K562 (cell line): ENCODE data around the gene LIF. TPM values are rescaled to one million over a fixed set of nuclear protein-coding genes. Genes with fewer than 3 reads are reported as not detected.

Experiments
- ATAC-seq: fragments of 200-7000 bp; cut with Tn5 transposase; 3 replicates; pipeline ENCODE4 v1.9.1; 2020; ENCODE audit warnings: moderate library complexity
- BruUV-seq: library from RNA; stranded (reverse); fragments of 400-500 nt; replicated peaks from 2 replicates; lab custom pipeline; 2021; lab: Mats Ljungman, UMichigan
- CTCF ChIA-PET: fragments of 300-600 bp; formaldehyde crosslinking; extraction: SDS; loops from one replicate; lab custom pipeline; 2021; ENCODE audit warnings: low intra/inter-chr PET ratio; lab: Yijun Ruan, JAX
- POLR2A ChIA-PET: fragments of 300-600, 350-650 bp; sonication (Branson Sonifier 250); formaldehyde crosslinking; extraction: SDS; loops from one replicate; lab custom pipeline; 2021; ENCODE audit warnings: antibody characterized with exemption, inconsistent platforms; lab: Yijun Ruan, JAX
- DNase-seq, 4 experiments: peaks; one replicate each; pipeline versions ENCODE4 v3.0.0 to v3.0.0-alpha.2; 2011 to 2018; ENCODE audit warnings: low spot score in 3 of 4, mixed read lengths in 3 of 4; ENCODE audit errors: extremely low read depth in 1 of 4
- FAIRE-seq: peaks from 2 replicates; lab custom pipeline; 2011; peaks lifted over from hg19 to GRCh38; lab: Jason Lieb, UNC
- H2AFZ ChIP-seq: 2 replicates; pipeline ENCODE4 v1.6.0; 2011; ENCODE audit warnings: low read depth, low read length, control low read depth, inconsistent platforms
- H3K27ac ChIP-seq: fragments of 200-600 bp; 3 replicates; pipeline ENCODE4 v1.8.0; 2011; ENCODE audit warnings: low read depth, mild to moderate bottlenecking, control low read depth, inconsistent platforms, low read length, moderate library complexity, mixed read lengths; ENCODE audit errors: extremely low read depth
- H3K27me3 ChIP-seq, 2 experiments: fragments of 300-600 bp in 1 of 2; 2 replicates in 1 of 2; 3 replicates in 1 of 2; pipeline versions ENCODE4 v1.6.0 to v1.8.0; 2011; ENCODE audit warnings: inconsistent platforms in 2 of 2, low read length in 2 of 2, mild to moderate bottlenecking in 1 of 2, mixed read lengths in 1 of 2, moderate library complexity in 1 of 2; ENCODE audit not compliant: control insufficient read depth in 2 of 2, insufficient read depth in 2 of 2
- H3K36me3 ChIP-seq: fragments of 300-600 bp; 3 replicates; pipeline ENCODE4 v1.8.0; 2011; ENCODE audit warnings: mild to moderate bottlenecking, low read length, inconsistent platforms; ENCODE audit not compliant: control insufficient read depth, insufficient read depth
- H3K4me1 ChIP-seq, 2 experiments: fragments of 200-600 bp in 1 of 2; replicated peaks in 1 of 2; 2 replicates in 1 of 2; 3 replicates in 1 of 2; pipeline versions ENCODE4 v1.5.1 to v1.8.0; 2011; ENCODE audit warnings: inconsistent platforms in 2 of 2, low read length in 2 of 2, mild to moderate bottlenecking in 1 of 2, mixed read lengths in 1 of 2, moderate library complexity in 1 of 2; ENCODE audit not compliant: control insufficient read depth in 2 of 2, insufficient read depth in 2 of 2
- H3K4me2 ChIP-seq: 2 replicates; pipeline ENCODE4 v1.6.1; 2011; ENCODE audit warnings: low read length, control low read depth, inconsistent platforms, mixed read lengths; ENCODE audit not compliant: insufficient read depth
- H3K4me3 ChIP-seq: fragments of 200-600 bp; sonication (generic), shearing (Covaris generic); 2 replicates; pipeline ENCODE4 v1.5.1; 2016; ENCODE audit warnings: control low read depth, inconsistent platforms
- H3K79me2 ChIP-seq: fragments of 200-600 bp; 3 replicates; pipeline ENCODE4 v1.8.0; 2011; ENCODE audit warnings: low read length, inconsistent platforms; ENCODE audit not compliant: control insufficient read depth, insufficient read depth
- H3K9ac ChIP-seq, 2 experiments: 2 replicates each; pipeline versions ENCODE4 v1.6.0 to v1.6.1; 2011; ENCODE audit warnings: low read depth in 2 of 2, low read length in 2 of 2, control low read depth in 1 of 2, inconsistent platforms in 1 of 2, mild to moderate bottlenecking in 1 of 2, mixed read lengths in 1 of 2; ENCODE audit not compliant: insufficient read depth in 1 of 2
- H3K9me1 ChIP-seq: one replicate; pipeline ENCODE4 v1.6.0; 2011; ENCODE audit warnings: inconsistent platforms, mild to moderate bottlenecking, low read length, moderate library complexity; ENCODE audit not compliant: control insufficient read depth, insufficient read depth
- H3K9me3 ChIP-seq: replicated peaks from 2 replicates; pipeline ENCODE4 v1.5.1; 2011; ENCODE audit warnings: low read depth, low read length, inconsistent platforms; ENCODE audit not compliant: control insufficient read depth, insufficient read depth
- H4K20me1 ChIP-seq: replicated peaks from 2 replicates; pipeline ENCODE4 v1.6.1; 2011; ENCODE audit warnings: low read length, inconsistent platforms, mixed read lengths; ENCODE audit not compliant: control insufficient read depth, insufficient read depth
- ATF1 ChIP-seq, 2 experiments: fragments of 450-650 bp in 1 of 2; IDR thresholded peaks; 2 replicates each; pipeline ENCODE4 v1.6.1; 2016; ENCODE audit warnings: missing compliant biosample characterization in 1 of 2, missing genetic modification characterization in 1 of 2
- ATF7 ChIP-seq: fragments of 450-650 bp; IDR thresholded peaks from 2 replicates; pipeline ENCODE4 v1.7.1; 2014; ENCODE audit warnings: mild to moderate bottlenecking, moderate library complexity
- CREM ChIP-seq: IDR thresholded peaks from 2 replicates; pipeline ENCODE4 v1.6.1; 2014; ENCODE audit warnings: antibody characterized with exemption, low read depth
- JUND ChIP-seq, 2 experiments: IDR thresholded peaks; 2 replicates in 1 of 2; 3 replicates in 1 of 2; pipeline ENCODE4 v1.6.1; 2011; ENCODE audit warnings: borderline replicate concordance in 2 of 2, low read depth in 2 of 2, low read length in 2 of 2, improper control_type of control experiment in 1 of 2, missing biosample characterization in 1 of 2, missing genetic modification characterization in 1 of 2, missing genetic modification reagents in 1 of 2
- L3MBTL2 ChIP-seq: fragments of 450-650 bp; IDR thresholded peaks from 2 replicates; pipeline ENCODE4 v1.6.1; 2016; ENCODE audit warnings: mild to moderate bottlenecking, moderate library complexity
- MCM2 ChIP-seq: fragments of 450-650 bp; IDR thresholded peaks from 2 replicates; pipeline ENCODE4 v1.6.1; 2017; ENCODE audit warnings: low read depth, mild to moderate bottlenecking
- MTA3 ChIP-seq: fragments of 450-650 bp; formaldehyde crosslinking; IDR thresholded peaks from 2 replicates; pipeline ENCODE4 v1.6.1; 2017; ENCODE audit warnings: mild to moderate bottlenecking, borderline replicate concordance
- PHTF2 ChIP-seq: fragments of 250-450 bp; sonication (Bioruptor Pico); IDR thresholded peaks from 2 replicates; pipeline ENCODE4 v1.5.0; 2021; ENCODE audit warnings: mild to moderate bottlenecking
- RAD51 ChIP-seq: fragments of 450-650 bp; IDR thresholded peaks from 2 replicates; pipeline ENCODE4 v1.7.1; 2016; ENCODE audit warnings: low read depth, mild to moderate bottlenecking, borderline replicate concordance
- U2AF2 ChIP-seq: fragments of 200-400 bp; formaldehyde crosslinking; optimal IDR thresholded peaks from 2 replicates; pipeline ENCODE3; 2017; ENCODE audit warnings: low read depth, mild to moderate bottlenecking, low read length
- ZNF507 ChIP-seq: conservative IDR thresholded peaks from 2 replicates; pipeline ENCODE4 v1.6.1; 2017; ENCODE audit warnings: missing genetic modification characterization, missing compliant biosample characterization
- WGBS: fragments of 100-300 bp; shearing (Covaris generic); methylation state at CpG from one replicate; pipeline ENCODE4 v1.1.6; 2016; ENCODE audit warnings: low coverage, mixed read lengths; ENCODE audit not compliant: insufficient coverage; ENCODE audit errors: missing lambda C conversion rate; 5-methylcytosine and 5-hydroxymethylcytosine counted together
- in situ Hi-C: fragments of 300-500 bp; cut with MboI; formaldehyde crosslinking; loops from 4 replicates; pipeline ENCODE4 v1.15.0; 2018; ENCODE audit warnings: inconsistent platforms, mixed read lengths
- intact Hi-C: fragments of 100-400 bp; cut with micrococcal nuclease; formaldehyde crosslinking; loops from 2 replicates; pipeline ENCODE4 v1.14.2; 2022
- polyA plus RNA-seq, 8 experiments: library from polyadenylated mRNA; depleted of rRNA in 4 of 8; stranded (reverse) in 5 of 8; unstranded in 3 of 8; fragments of >200 nt; fragmentation: Nextera tagmentation in 2 of 8; fragmentation: Illumina TruSeq in 1 of 8; extraction: Ambion mirVana in 2 of 8; extraction: Trizol in 1 of 8; gene quantifications; 2 replicates each; pipeline versions ENCODE4 v1.2.1 to v1.2.3, GENCODE V29; 2011 to 2014; ENCODE audit warnings: inconsistent platforms in 1 of 8, missing spikeins in 1 of 8
- total RNA-seq, 7 experiments: library from RNA; depleted of rRNA in 6 of 7; stranded (reverse); fragments of >200 nt in 6 of 7; fragmentation: Illumina TruSeq in 2 of 7; extraction: Trizol in 2 of 7; gene quantifications; 2 replicates each; pipeline versions ENCODE4 v1.2.1 to v1.2.3, GENCODE V29; 2011 to 2021; ENCODE audit warnings: low replicate concordance in 1 of 7
- TF ChIP-seq, protein P1 (sequence below): sonication (generic); formaldehyde crosslinking; IDR thresholded peaks from 2 replicates; pipeline ENCODE4 v1.8.0; 2022; ENCODE audit warnings: mild to moderate bottlenecking, missing genetic modification reagents
- TF ChIP-seq, protein P2 (sequence below): fragments of 250-450 bp; sonication (Bioruptor Pico); IDR thresholded peaks from 2 replicates; pipeline ENCODE4 v1.8.0; 2022; ENCODE audit warnings: inconsistent platforms, mild to moderate bottlenecking, moderate library complexity, borderline replicate concordance
- TF ChIP-seq, protein P3 (sequence below), 2 experiments: fragments of 450-650 bp in 1 of 2; sonication (generic) in 1 of 2; formaldehyde crosslinking in 1 of 2; IDR thresholded peaks in 1 of 2; conservative IDR thresholded peaks in 1 of 2; 2 replicates each; pipeline versions ENCODE4 v1.6.1 to v1.8.1; 2016 to 2023; ENCODE audit warnings: mild to moderate bottlenecking in 2 of 2, moderate library complexity in 2 of 2, inconsistent platforms in 1 of 2, missing genetic modification reagents in 1 of 2
- TF ChIP-seq, protein P4 (sequence below): sonication (generic); formaldehyde crosslinking; IDR thresholded peaks from 2 replicates; pipeline ENCODE4 v1.9.0; 2022; ENCODE audit warnings: mild to moderate bottlenecking, missing genetic modification reagents

Gene LIF
- total and polyA plus RNA-seq, 9 of the 15 experiments (the other 6 are each of a cell fraction or from before 2014, with no cell fraction given): 0.05 to 0.39 (median 0.18) TPM; not detected in 3

DNA sequence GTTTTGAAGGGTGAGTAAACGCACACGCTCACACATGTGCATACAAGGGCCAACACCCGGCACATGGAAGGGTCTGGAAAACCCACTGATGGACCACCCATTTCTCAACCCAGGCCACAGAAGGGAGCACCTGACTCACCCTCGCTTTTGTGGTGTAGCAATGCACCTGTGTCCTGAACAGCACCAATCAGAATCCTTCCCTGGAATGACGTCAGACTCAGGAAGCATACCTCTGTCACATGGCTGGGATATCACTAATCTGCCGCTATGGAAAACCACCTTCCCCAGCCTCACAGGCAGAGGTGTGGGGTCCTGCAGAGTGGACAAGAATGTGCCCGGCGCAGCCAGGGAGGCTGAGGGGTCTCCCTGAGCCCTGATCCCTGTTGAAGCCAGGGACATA lies 29.1 kb upstream of the LIF start:
- intact Hi-C loops (no loop called here), in situ Hi-C loops (no loop called here)
- ATAC-seq (no peak), DNase-seq (peak in 2 of 4 experiments; percentile 28 to 32), FAIRE-seq (peak; percentile 57)
- ChIA-PET CTCF (no interaction called here), POLR2A (interaction anchor here (0.8 kb wide), 1 partner anchor 109 kb away, joined by 4 read pairs; no protein-coding TSS in a partner anchor)
- no peaks in the 10 kb centered on the region for H3K79me2 ChIP-seq
- no peak overlapping the region for H3K9ac ChIP-seq
- no peaks in the 10 kb centered on the region; the same call in 1 of the 2 replicates for H4K20me1 ChIP-seq
- no peaks in the 10 kb centered on the region for H3K9me1 ChIP-seq
- H3K4me2 ChIP-seq: peak overlapping the region; percentile 14
- no peak overlapping the region; the same call in 2 of the 3 replicates for H3K27ac ChIP-seq
- H3K9me3 ChIP-seq: no peaks in the 10 kb centered on the region
- no TSS peak for BruUV-seq
- H3K27me3 ChIP-seq: no peaks in the 10 kb centered on the region; a peak in 1 of 5 replicates
- peak overlapping the region; percentile 82 for H2AFZ ChIP-seq
- 37% methylated on average over 5 of the region's 8 CpGs for WGBS
- H3K36me3 ChIP-seq: no peaks in the 10 kb centered on the region
- H3K4me1 ChIP-seq: peaks cover 2 to 15% of the 10 kb centered on the region in 2 experiments; a peak in 3 of 5 replicates
- H3K4me3 ChIP-seq: no peak overlapping the region
- TF ChIP-seq, protein P1, sequence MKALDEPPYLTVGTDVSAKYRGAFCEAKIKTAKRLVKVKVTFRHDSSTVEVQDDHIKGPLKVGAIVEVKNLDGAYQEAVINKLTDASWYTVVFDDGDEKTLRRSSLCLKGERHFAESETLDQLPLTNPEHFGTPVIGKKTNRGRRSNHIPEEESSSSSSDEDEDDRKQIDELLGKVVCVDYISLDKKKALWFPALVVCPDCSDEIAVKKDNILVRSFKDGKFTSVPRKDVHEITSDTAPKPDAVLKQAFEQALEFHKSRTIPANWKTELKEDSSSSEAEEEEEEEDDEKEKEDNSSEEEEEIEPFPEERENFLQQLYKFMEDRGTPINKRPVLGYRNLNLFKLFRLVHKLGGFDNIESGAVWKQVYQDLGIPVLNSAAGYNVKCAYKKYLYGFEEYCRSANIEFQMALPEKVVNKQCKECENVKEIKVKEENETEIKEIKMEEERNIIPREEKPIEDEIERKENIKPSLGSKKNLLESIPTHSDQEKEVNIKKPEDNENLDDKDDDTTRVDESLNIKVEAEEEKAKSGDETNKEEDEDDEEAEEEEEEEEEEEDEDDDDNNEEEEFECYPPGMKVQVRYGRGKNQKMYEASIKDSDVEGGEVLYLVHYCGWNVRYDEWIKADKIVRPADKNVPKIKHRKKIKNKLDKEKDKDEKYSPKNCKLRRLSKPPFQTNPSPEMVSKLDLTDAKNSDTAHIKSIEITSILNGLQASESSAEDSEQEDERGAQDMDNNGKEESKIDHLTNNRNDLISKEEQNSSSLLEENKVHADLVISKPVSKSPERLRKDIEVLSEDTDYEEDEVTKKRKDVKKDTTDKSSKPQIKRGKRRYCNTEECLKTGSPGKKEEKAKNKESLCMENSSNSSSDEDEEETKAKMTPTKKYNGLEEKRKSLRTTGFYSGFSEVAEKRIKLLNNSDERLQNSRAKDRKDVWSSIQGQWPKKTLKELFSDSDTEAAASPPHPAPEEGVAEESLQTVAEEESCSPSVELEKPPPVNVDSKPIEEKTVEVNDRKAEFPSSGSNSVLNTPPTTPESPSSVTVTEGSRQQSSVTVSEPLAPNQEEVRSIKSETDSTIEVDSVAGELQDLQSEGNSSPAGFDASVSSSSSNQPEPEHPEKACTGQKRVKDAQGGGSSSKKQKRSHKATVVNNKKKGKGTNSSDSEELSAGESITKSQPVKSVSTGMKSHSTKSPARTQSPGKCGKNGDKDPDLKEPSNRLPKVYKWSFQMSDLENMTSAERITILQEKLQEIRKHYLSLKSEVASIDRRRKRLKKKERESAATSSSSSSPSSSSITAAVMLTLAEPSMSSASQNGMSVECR (CRISPR knock-in tag): no peak
- TF ChIP-seq RAD51: peak; percentile 24; the same call in 1 of the 2 replicates
- TF ChIP-seq MCM2: no peak
- no peak for TF ChIP-seq MTA3
- no peak for TF ChIP-seq U2AF2
- TF ChIP-seq, protein P2, sequence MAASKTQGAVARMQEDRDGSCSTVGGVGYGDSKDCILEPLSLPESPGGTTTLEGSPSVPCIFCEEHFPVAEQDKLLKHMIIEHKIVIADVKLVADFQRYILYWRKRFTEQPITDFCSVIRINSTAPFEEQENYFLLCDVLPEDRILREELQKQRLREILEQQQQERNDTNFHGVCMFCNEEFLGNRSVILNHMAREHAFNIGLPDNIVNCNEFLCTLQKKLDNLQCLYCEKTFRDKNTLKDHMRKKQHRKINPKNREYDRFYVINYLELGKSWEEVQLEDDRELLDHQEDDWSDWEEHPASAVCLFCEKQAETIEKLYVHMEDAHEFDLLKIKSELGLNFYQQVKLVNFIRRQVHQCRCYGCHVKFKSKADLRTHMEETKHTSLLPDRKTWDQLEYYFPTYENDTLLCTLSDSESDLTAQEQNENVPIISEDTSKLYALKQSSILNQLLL (CRISPR knock-in tag): no peak
- TF ChIP-seq L3MBTL2: peak; percentile 40; the same call in 1 of the 2 replicates
- no peak for TF ChIP-seq ATF1 (CRISPR knock-in tag; IDR thresholded peaks at IDR 0.05)
- TF ChIP-seq ATF1 (tag; IDR thresholded peaks at IDR 0.05): peak; percentile 64
- TF ChIP-seq, protein P3, sequence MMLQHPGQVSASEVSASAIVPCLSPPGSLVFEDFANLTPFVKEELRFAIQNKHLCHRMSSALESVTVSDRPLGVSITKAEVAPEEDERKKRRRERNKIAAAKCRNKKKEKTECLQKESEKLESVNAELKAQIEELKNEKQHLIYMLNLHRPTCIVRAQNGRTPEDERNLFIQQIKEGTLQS (IDR thresholded peaks at IDR 0.05): peak; percentile 69
- TF ChIP-seq, protein P3 (CRISPR knock-in tag; conservative IDR thresholded peaks at IDR 0.05): no peak
- TF ChIP-seq, protein P4, sequence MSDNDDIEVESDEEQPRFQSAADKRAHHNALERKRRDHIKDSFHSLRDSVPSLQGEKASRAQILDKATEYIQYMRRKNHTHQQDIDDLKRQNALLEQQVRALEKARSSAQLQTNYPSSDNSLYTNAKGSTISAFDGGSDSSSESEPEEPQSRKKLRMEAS: peak; percentile 34; the same call in 1 of the 2 replicates
- no peak for TF ChIP-seq ZNF507 (tag)
- TF ChIP-seq JUND (IDR thresholded peaks at IDR 0.05; ENCODE audit: borderline replicate concordance, low read depth, low read length): 0 out of 2 replicates have a peak, but pooled peaks have one; percentile 14
- no peak for TF ChIP-seq JUND (tag; IDR thresholded peaks at IDR 0.05; ENCODE audit: borderline replicate concordance, low read depth, low read length)
- TF ChIP-seq ATF7: peak; percentile 77
- no peak for TF ChIP-seq PHTF2
- peak; percentile 34; the same call in 1 of the 2 replicates for TF ChIP-seq CREM
